Ishikawa (cell line): ENCODE results near the gene EXOC4.

Experiments used
- EGR1 ChIP-seq: IDR thresholded peaks from 2 replicates; pipeline ENCODE4 v1.6.1; 2012
- EP300 ChIP-seq: IDR thresholded peaks from 2 replicates; pipeline ENCODE4 v1.6.1; 2012; ENCODE audit warnings: borderline replicate concordance
- TCF12 ChIP-seq: IDR thresholded peaks from 2 replicates; pipeline ENCODE4 v1.6.1; 2012; ENCODE audit warnings: low read depth

GRCh38 chr7:133887459-133887858 is 634.6 kb downstream of the EXOC4 start:
- TF ChIP-seq EGR1 (no peak), EP300 (no peak), TCF12 (no peak)
